Measurements from ENCODE around the gene SCUBE1. TPM values are rescaled to one million over a fixed set of nuclear protein-coding genes. Genes with fewer than 3 reads are reported as not detected.

SCUBE1 gene
- total RNA-seq, 2 experiments from 2014 or later = not detected

DNA sequence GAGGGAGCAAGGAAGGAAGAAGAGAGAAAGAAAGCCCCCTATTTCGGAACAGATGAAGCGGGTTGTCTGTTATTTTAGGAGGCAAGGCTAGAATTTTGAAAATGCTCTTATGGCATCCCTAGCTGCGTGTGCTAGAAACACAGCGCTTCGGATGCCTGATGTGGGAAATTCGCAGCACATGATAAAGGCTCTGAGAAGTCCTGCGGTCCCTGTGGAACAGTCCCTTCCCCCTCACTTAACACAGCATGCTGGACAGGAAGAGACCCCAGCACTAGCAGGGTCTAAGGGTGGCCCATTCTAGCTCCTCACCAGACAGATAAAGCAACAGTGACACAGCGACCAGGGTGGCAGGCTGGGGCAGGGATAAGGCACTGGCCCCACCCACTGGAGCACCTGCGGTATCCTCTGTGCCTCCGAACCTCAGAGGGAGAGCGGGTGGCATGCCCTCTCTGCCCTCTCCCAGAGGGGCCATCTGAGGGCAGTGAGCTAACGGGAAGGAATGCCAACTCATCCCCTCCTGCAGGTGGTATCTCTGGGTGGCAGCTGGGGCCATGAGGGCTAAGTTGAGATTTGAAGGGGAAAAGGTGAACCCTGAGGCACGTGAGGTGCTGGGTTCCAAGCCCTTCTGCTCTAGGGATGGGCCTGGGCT is 75.7 kb downstream of the SCUBE1 start:
- Histone ChIP-seq H3K4me3 (ENCODE audit: low read depth, low read length, poor library complexity, severe bottlenecking) (no peak overlapping the region), H3K4me1 (ENCODE audit: insufficient read depth, low read length, poor library complexity, severe bottlenecking) (no peaks in the 10 kb centered on the region), H3K4me2 (ENCODE audit: low read length) (no peak overlapping the region), H3K9me2 (ENCODE audit: insufficient read depth, low read length) (no peaks in the 10 kb centered on the region), H3K9me3 (ENCODE audit: low read length) (no peaks in the 10 kb centered on the region), H4K20me1 (ENCODE audit: insufficient read depth, low read length) (no peaks in the 10 kb centered on the region), H3K36me3 (ENCODE audit: insufficient read depth, low read length) (no peaks in the 10 kb centered on the region), H2AFZ (ENCODE audit: low read length) (no peak overlapping the region), H3K79me2 (ENCODE audit: insufficient read depth, low read depth, low read length) (no peaks in the 10 kb centered on the region), H3K27ac (ENCODE audit: low read depth, low read length, poor library complexity, severe bottlenecking) (no peak overlapping the region)
- no peak for DNase-seq (ENCODE audit: low spot score)
- intact Hi-C loops (cut with micrococcal nuclease; ENCODE audit: unreplicated experiment) = no loop called here
- BruUV-seq (replicated peaks) = no TSS peak
- TF ChIP-seq, protein P1, sequence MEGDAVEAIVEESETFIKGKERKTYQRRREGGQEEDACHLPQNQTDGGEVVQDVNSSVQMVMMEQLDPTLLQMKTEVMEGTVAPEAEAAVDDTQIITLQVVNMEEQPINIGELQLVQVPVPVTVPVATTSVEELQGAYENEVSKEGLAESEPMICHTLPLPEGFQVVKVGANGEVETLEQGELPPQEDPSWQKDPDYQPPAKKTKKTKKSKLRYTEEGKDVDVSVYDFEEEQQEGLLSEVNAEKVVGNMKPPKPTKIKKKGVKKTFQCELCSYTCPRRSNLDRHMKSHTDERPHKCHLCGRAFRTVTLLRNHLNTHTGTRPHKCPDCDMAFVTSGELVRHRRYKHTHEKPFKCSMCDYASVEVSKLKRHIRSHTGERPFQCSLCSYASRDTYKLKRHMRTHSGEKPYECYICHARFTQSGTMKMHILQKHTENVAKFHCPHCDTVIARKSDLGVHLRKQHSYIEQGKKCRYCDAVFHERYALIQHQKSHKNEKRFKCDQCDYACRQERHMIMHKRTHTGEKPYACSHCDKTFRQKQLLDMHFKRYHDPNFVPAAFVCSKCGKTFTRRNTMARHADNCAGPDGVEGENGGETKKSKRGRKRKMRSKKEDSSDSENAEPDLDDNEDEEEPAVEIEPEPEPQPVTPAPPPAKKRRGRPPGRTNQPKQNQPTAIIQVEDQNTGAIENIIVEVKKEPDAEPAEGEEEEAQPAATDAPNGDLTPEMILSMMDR (conservative IDR thresholded peaks at IDR 0.05; ENCODE audit: low read length) = no peak
- no peak for TF ChIP-seq EZH2phosphoT487 (IDR thresholded peaks at IDR 0.05; ENCODE audit: borderline replicate concordance, low read depth, low read length)
- POLR2A ChIA-PET = interaction anchor here (0.5 to 0.7 kb wide), 2 partner anchors 22 to 90 kb away, joined by 4 read pairs; no protein-coding TSS in a partner anchor
- CTCF ChIA-PET (ENCODE audit: unreplicated experiment) = interaction anchor here (0.6 kb wide), 1 partner anchor 12 kb away, joined by 3 read pairs; no protein-coding TSS in a partner anchor

DNA sequence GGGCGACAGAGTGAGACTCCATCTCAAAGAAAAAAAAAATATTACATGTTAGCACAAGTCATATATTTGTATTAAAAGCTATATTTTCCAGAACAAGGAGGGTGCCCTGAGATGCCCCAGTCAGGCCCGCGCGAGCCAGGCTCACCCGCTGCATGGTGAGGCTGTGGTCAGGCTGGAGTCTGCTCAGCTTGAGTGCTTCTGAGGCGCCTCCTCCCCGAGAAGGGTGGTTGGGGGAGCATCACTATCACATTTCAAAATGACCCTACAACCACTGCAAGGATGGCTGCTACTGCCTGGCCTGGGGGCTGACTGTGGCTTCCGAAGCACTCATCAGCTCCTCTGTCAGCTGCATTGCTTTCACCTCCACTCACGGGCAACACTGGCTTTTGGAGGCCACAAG is 77.1 kb downstream of the SCUBE1 start:
- H3K4me2 ChIP-seq (ENCODE audit: low read length) = no peak overlapping the region
- no peak overlapping the region for H3K27ac ChIP-seq (ENCODE audit: low read depth, low read length, poor library complexity, severe bottlenecking)
- no peaks in the 10 kb centered on the region for H3K36me3 ChIP-seq (ENCODE audit: insufficient read depth, low read length)
- no peaks in the 10 kb centered on the region for H3K9me2 ChIP-seq (ENCODE audit: insufficient read depth, low read length)
- intact Hi-C loops (cut with micrococcal nuclease; ENCODE audit: unreplicated experiment) = no loop called here
- POLR2A ChIA-PET = no interaction called here
- CTCF ChIA-PET (ENCODE audit: unreplicated experiment) = no interaction called here
- no peak for TF ChIP-seq EZH2phosphoT487 (IDR thresholded peaks at IDR 0.05; ENCODE audit: borderline replicate concordance, low read depth, low read length)
- TF ChIP-seq, protein P1 (conservative IDR thresholded peaks at IDR 0.05; ENCODE audit: low read length) = no peak
- H3K9me3 ChIP-seq (ENCODE audit: low read length) = no peaks in the 10 kb centered on the region
- no peak overlapping the region for H2AFZ ChIP-seq (ENCODE audit: low read length)
- no peak for DNase-seq (ENCODE audit: low spot score)
- BruUV-seq (replicated peaks) = no TSS peak
- H3K79me2 ChIP-seq (ENCODE audit: insufficient read depth, low read depth, low read length) = no peaks in the 10 kb centered on the region
- H4K20me1 ChIP-seq (ENCODE audit: insufficient read depth, low read length) = no peaks in the 10 kb centered on the region
- no peaks in the 10 kb centered on the region for H3K4me1 ChIP-seq (ENCODE audit: insufficient read depth, low read length, poor library complexity, severe bottlenecking)
- H3K4me3 ChIP-seq (ENCODE audit: low read depth, low read length, poor library complexity, severe bottlenecking) = no peak overlapping the region
